ENCODE data around the gene CYTL1. TPM values are rescaled to one million over a fixed set of nuclear protein-coding genes. Genes with fewer than 3 reads are reported as not detected.

CYTL1 gene
- polyA plus RNA-seq, 1 donor (not counting 4 experiments of a cell fraction or from before 2014, with no cell fraction given), result 0.30 TPM

- no peak overlapping the region for H3K4me3 ChIP-seq (ENCODE audit: control insufficient read depth in 2 of 3, extremely low read depth in 1 of 3, insufficient read depth in 2 of 3, low read depth in 1 of 3, low read length in 3 of 3)
- no peaks in the 10 kb centered on the region for H3K79me2 ChIP-seq (ENCODE audit: control insufficient read depth, insufficient read depth, low read length)
- no peaks in the 10 kb centered on the region for H3K36me3 ChIP-seq (ENCODE audit: control insufficient read depth in 2 of 2, extremely low read depth in 1 of 2, insufficient read depth in 2 of 2, low read length in 2 of 2)
- H3K27me3 ChIP-seq (ENCODE audit: control insufficient read depth, extremely low read depth, insufficient read depth, low read length), result no peaks in the 10 kb centered on the region
- no peaks in the 10 kb centered on the region for H3K9me1 ChIP-seq (ENCODE audit: control insufficient read depth, extremely low read depth, insufficient read depth, low read length)
- TF ChIP-seq CTCF (optimal IDR thresholded peaks at IDR 0.05 in 1 of 3, IDR thresholded peaks at IDR 0.05 in 1 of 3, conservative IDR thresholded peaks at IDR 0.05 in 1 of 3; ENCODE audit: extremely low read depth in 1 of 3, insufficient read depth in 2 of 3, low read length in 3 of 3) (no peak), EZH2 (IDR thresholded peaks at IDR 0.05; ENCODE audit: low read length) (no peak)
- no peaks in the 10 kb centered on the region for H3K4me1 ChIP-seq (ENCODE audit: control insufficient read depth, extremely low read depth, insufficient read depth, low read length)
- dilution Hi-C loops (cut with MboI; ENCODE audit: extremely low pct_ligation_motif_present, low sequenced_read_pairs), result no loop called here
- H3K9ac ChIP-seq (ENCODE audit: control insufficient read depth, extremely low read depth, insufficient read depth, low read length), result no peak overlapping the region
- DNase-seq (ENCODE audit: low read depth, low spot score), result no peak
- H3K27ac ChIP-seq (ENCODE audit: control insufficient read depth, insufficient read depth, low read length), result no peak overlapping the region
- H4K20me1 ChIP-seq (ENCODE audit: control insufficient read depth, extremely low read depth, insufficient read depth, low read length), result no peaks in the 10 kb centered on the region
- no peak for FAIRE-seq
- no peak overlapping the region for H3K4me2 ChIP-seq (ENCODE audit: control insufficient read depth, extremely low read depth, insufficient read depth, low read depth, low read length)
- no peaks in the 10 kb centered on the region for H3K9me3 ChIP-seq (ENCODE audit: control insufficient read depth, low read depth, low read length)
- H2AFZ ChIP-seq (ENCODE audit: control insufficient read depth, low read length), result no peak overlapping the region
These were observed 46.8 kb upstream of the CYTL1 start for GRCh38 chr4:5066101-5066500.

DNA sequence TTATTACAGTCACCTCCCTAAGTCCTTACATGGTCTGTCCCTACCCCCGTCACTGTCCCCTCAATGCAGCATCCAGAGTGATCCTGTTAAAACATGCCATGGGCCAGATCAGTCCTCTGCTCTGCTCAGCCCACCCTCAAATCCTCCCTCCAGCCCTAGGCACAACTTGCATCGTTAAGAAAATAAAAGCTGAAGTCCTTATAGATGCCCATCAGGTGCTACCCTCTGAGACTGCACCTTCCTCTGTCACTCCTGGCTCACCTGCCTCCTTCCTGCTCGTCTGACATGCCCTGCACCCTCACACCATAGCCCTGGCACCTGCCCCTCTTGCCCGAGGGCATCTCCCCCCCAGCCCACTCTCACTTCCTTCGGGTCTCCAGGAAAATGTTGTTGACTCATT is 36.2 kb upstream of the CYTL1 start:
- Histone ChIP-seq H3K79me2 (ENCODE audit: control insufficient read depth, insufficient read depth, low read length) (no peaks in the 10 kb centered on the region), H3K4me1 (ENCODE audit: control insufficient read depth, extremely low read depth, insufficient read depth, low read length) (peaks cover 14% of the 10 kb centered on the region), H4K20me1 (ENCODE audit: control insufficient read depth, extremely low read depth, insufficient read depth, low read length) (no peaks in the 10 kb centered on the region), H2AFZ (ENCODE audit: control insufficient read depth, low read length) (no peak overlapping the region), H3K4me2 (ENCODE audit: control insufficient read depth, extremely low read depth, insufficient read depth, low read depth, low read length) (no peak overlapping the region), H3K27ac (ENCODE audit: control insufficient read depth, insufficient read depth, low read length) (no peak overlapping the region), H3K9me1 (ENCODE audit: control insufficient read depth, extremely low read depth, insufficient read depth, low read length) (no peaks in the 10 kb centered on the region), H3K4me3 (ENCODE audit: control insufficient read depth in 2 of 3, extremely low read depth in 1 of 3, insufficient read depth in 2 of 3, low read depth in 1 of 3, low read length in 3 of 3) (no peak overlapping the region), H3K9ac (ENCODE audit: control insufficient read depth, extremely low read depth, insufficient read depth, low read length) (no peak overlapping the region), H3K9me3 (ENCODE audit: control insufficient read depth, low read depth, low read length) (no peaks in the 10 kb centered on the region), H3K27me3 (ENCODE audit: control insufficient read depth, extremely low read depth, insufficient read depth, low read length) (no peaks in the 10 kb centered on the region), H3K36me3 (ENCODE audit: control insufficient read depth in 2 of 2, extremely low read depth in 1 of 2, insufficient read depth in 2 of 2, low read length in 2 of 2) (no peaks in the 10 kb centered on the region)
- dilution Hi-C loops (cut with MboI; ENCODE audit: extremely low pct_ligation_motif_present, low sequenced_read_pairs), result no loop called here
- FAIRE-seq, result no peak
- TF ChIP-seq EZH2 (IDR thresholded peaks at IDR 0.05; ENCODE audit: low read length) (no peak), CTCF (optimal IDR thresholded peaks at IDR 0.05 in 1 of 3, IDR thresholded peaks at IDR 0.05 in 1 of 3, conservative IDR thresholded peaks at IDR 0.05 in 1 of 3; ENCODE audit: extremely low read depth in 1 of 3, insufficient read depth in 2 of 3, low read length in 3 of 3) (no peak)
- DNase-seq (ENCODE audit: low read depth, low spot score), result no peak
